HCT116 (cell line): Measurements from ENCODE around the gene IL19. TPM values are rescaled to one million over a fixed set of nuclear protein-coding genes. Genes with fewer than 3 reads are reported as not detected.

Experiments used
- ATAC-seq: fragments of 200-7000 bp; cut with Tn5 transposase; 2 replicates; pipeline ENCODE4 v1.9.1; 2020; ENCODE audit warnings: mild to moderate bottlenecking, moderate library complexity
- BruUV-seq: library from RNA; stranded (reverse); fragments of 400-500 nt; replicated peaks from 2 replicates; lab custom pipeline; 2021; lab: Mats Ljungman, UMichigan
- CTCF ChIA-PET: fragments of 300-600 bp; sonication (Branson Sonifier 250); formaldehyde crosslinking; loops from one replicate; lab custom pipeline; 2021; ENCODE audit warnings: antibody characterized with exemption; lab: Charles Lee
- POLR2A ChIA-PET: fragments of 300-600, 350-600 bp; sonication (Branson Sonifier 250); formaldehyde crosslinking; loops from one replicate; lab custom pipeline; 2021; ENCODE audit warnings: antibody characterized with exemption; lab: Charles Lee
- RAD21 ChIA-PET, 2 experiments: fragments of 300-600 bp; sonication (Branson Sonifier 250); formaldehyde crosslinking; loops; one replicate each; lab custom pipeline; 2023; ENCODE audit warnings: low total read pairs in 2 of 2; ENCODE audit not compliant: uncharacterized antibody in 2 of 2, unreplicated experiment in 2 of 2, low non-redundant PET in 1 of 2; lab: Charles Lee
- DNase-seq: peaks from one replicate; pipeline ENCODE4 v3.0.0-alpha.2; 2010; ENCODE audit warnings: low read depth, low spot score
- H2AFZ ChIP-seq: fragments of 200-600 bp; shearing (Covaris generic), sonication (generic); 2 replicates; pipeline ENCODE4 v1.6.1; 2017; ENCODE audit warnings: low read depth, mixed run types, mixed read lengths, antibody characterized with exemption, low read length; ENCODE audit not compliant: poor library complexity, severe bottlenecking
- H3K27ac ChIP-seq: 2 replicates; pipeline ENCODE4 v1.5.1; 2012; ENCODE audit warnings: low read depth, low read length
- H3K27me3 ChIP-seq: fragments of 200-600 bp; sonication (generic); 2 replicates; pipeline ENCODE4 v1.6.1; 2016; ENCODE audit warnings: mixed run types, low read length, mixed read lengths; ENCODE audit not compliant: insufficient read depth
- H3K36me3 ChIP-seq, 2 experiments: fragments of 200-500 bp in 1 of 2; fragments of 200-600 bp in 1 of 2; sonication (Bioruptor generic) in 1 of 2; sonication (generic) in 1 of 2; 2 replicates each; pipeline versions ENCODE4 v1.5.1 to v1.6.1; 2014 to 2016; ENCODE audit warnings: low read length in 2 of 2, inconsistent platforms in 1 of 2, mixed read lengths in 1 of 2, mixed run types in 1 of 2; ENCODE audit not compliant: insufficient read depth in 2 of 2, control insufficient read depth in 1 of 2
- H3K4me1 ChIP-seq, 2 experiments: fragments of 200-600 bp in 1 of 2; sonication (generic) in 1 of 2; 2 replicates each; pipeline versions ENCODE4 v1.5.1 to v1.6.1; 2012 to 2017; ENCODE audit warnings: low read length in 2 of 2, inconsistent platforms in 1 of 2, mild to moderate bottlenecking in 1 of 2, mixed read lengths in 1 of 2, mixed run types in 1 of 2, moderate library complexity in 1 of 2; ENCODE audit not compliant: insufficient read depth in 2 of 2, control insufficient read depth in 1 of 2
- H3K4me2 ChIP-seq: fragments of 200-600 bp; sonication (generic); 2 replicates; pipeline ENCODE4 v1.6.1; 2017; ENCODE audit warnings: mixed run types, low read length, mixed read lengths
- H3K4me3 ChIP-seq, 2 experiments: fragments of 200-600 bp in 1 of 2; sonication (generic) in 1 of 2; replicated peaks in 1 of 2; 2 replicates each; pipeline ENCODE4 v1.5.1; 2011 to 2016; ENCODE audit warnings: low read length in 2 of 2, control low read depth in 1 of 2, low read depth in 1 of 2, mild to moderate bottlenecking in 1 of 2, mixed read lengths in 1 of 2, mixed run types in 1 of 2
- H3K79me2 ChIP-seq: fragments of 200-600 bp; sonication (generic); 2 replicates; pipeline ENCODE4 v1.6.1; 2017; ENCODE audit warnings: mild to moderate bottlenecking, mixed run types, low read length, moderate library complexity, mixed read lengths; ENCODE audit not compliant: insufficient read depth
- H3K9ac ChIP-seq: fragments of 200-600 bp; sonication (generic); 2 replicates; pipeline ENCODE4 v1.6.1; 2016; ENCODE audit warnings: low read length, mixed read lengths
- H3K9me2 ChIP-seq: fragments of 200-600 bp; sonication (generic), shearing (Covaris generic); 2 replicates; pipeline ENCODE4 v1.6.1; 2017; ENCODE audit warnings: mixed run types, mild to moderate bottlenecking, moderate library complexity; ENCODE audit not compliant: insufficient read depth
- H3K9me3 ChIP-seq, 2 experiments: fragments of 200-500 bp in 1 of 2; fragments of 200-600 bp in 1 of 2; sonication (Bioruptor generic) in 1 of 2; sonication (generic) in 1 of 2; 2 replicates each; pipeline ENCODE4 v1.6.1; 2014 to 2017; ENCODE audit warnings: low read length in 2 of 2, mixed read lengths in 2 of 2, inconsistent platforms in 1 of 2, low read depth in 1 of 2, mild to moderate bottlenecking in 1 of 2, mixed run types in 1 of 2, moderate library complexity in 1 of 2; ENCODE audit not compliant: control insufficient read depth in 1 of 2, insufficient read depth in 1 of 2
- H4K20me1 ChIP-seq: fragments of 200-600 bp; sonication (generic), shearing (Covaris generic); 2 replicates; pipeline ENCODE4 v1.6.1; 2017; ENCODE audit warnings: mixed run types, mild to moderate bottlenecking, moderate library complexity; ENCODE audit not compliant: insufficient read depth
- ATF3 ChIP-seq: IDR thresholded peaks from 2 replicates; pipeline ENCODE4 v1.6.1; 2012
- CEBPB ChIP-seq: IDR thresholded peaks from 2 replicates; pipeline ENCODE4 v1.6.1; 2012; ENCODE audit warnings: low read depth
- EGR1 ChIP-seq: IDR thresholded peaks from 2 replicates; pipeline ENCODE4 v1.6.1; 2012; ENCODE audit warnings: low read depth
- ELF1 ChIP-seq: IDR thresholded peaks from 2 replicates; pipeline ENCODE4 v1.6.1; 2012; ENCODE audit warnings: low read depth, borderline replicate concordance
- EZH2 ChIP-seq: fragments of 200-600 bp; sonication (generic); IDR thresholded peaks from 2 replicates; pipeline ENCODE4 v1.6.1; 2017; ENCODE audit warnings: antibody characterized with exemption, mixed run types
- EZH2phosphoT487 ChIP-seq: fragments of 200-600 bp; IDR thresholded peaks from 2 replicates; pipeline ENCODE4 v1.6.1; 2018; ENCODE audit warnings: antibody characterized with exemption, borderline replicate concordance
- FOSL1 ChIP-seq: IDR thresholded peaks from 2 replicates; pipeline ENCODE4 v1.6.1; 2012; ENCODE audit warnings: low read depth
- JUND ChIP-seq: IDR thresholded peaks from 2 replicates; pipeline ENCODE4 v1.6.1; 2012
- POLR2A ChIP-seq: IDR thresholded peaks from 2 replicates; pipeline ENCODE4 v1.7.0; 2011; ENCODE audit warnings: borderline replicate concordance; ENCODE audit not compliant: insufficient read depth, insufficient read length; ENCODE audit errors: extremely low read depth
- POLR2AphosphoS5 ChIP-seq: IDR thresholded peaks from 2 replicates; pipeline ENCODE4 v1.6.1; 2011; ENCODE audit warnings: mild to moderate bottlenecking, low read depth, low read length, moderate library complexity
- REST ChIP-seq: IDR thresholded peaks from 2 replicates; pipeline ENCODE4 v1.6.1; 2012; ENCODE audit warnings: low read depth
- SIN3A ChIP-seq: IDR thresholded peaks from 2 replicates; pipeline ENCODE4 v1.6.1; 2012; ENCODE audit warnings: low read depth
- TCF7L2 ChIP-seq: IDR thresholded peaks from 2 replicates; pipeline ENCODE4 v1.7.0; 2011; ENCODE audit warnings: borderline replicate concordance, inconsistent platforms; ENCODE audit not compliant: insufficient read depth, insufficient read length; ENCODE audit errors: extremely low read depth
- YY1 ChIP-seq: IDR thresholded peaks from 2 replicates; pipeline ENCODE4 v1.6.1; 2011; ENCODE audit warnings: low read length, low read depth, moderate library complexity, mild to moderate bottlenecking; ENCODE audit not compliant: insufficient replicate concordance; ENCODE audit errors: extremely low read depth
- ZFX ChIP-seq: fragments of 450-650 bp; IDR thresholded peaks from 2 replicates; pipeline ENCODE4 v1.6.1; 2017
- ZNF274 ChIP-seq: fragments of 200-500 bp; sonication (Bioruptor generic); IDR thresholded peaks from 2 replicates; pipeline ENCODE4 v1.6.1; 2014; ENCODE audit warnings: mild to moderate bottlenecking, low read depth, low read length, inconsistent platforms
- intact Hi-C: fragments of 100-400 bp; cut with micrococcal nuclease; formaldehyde crosslinking; loops from 2 replicates; pipeline ENCODE4 v1.10.0; 2022
- total RNA-seq: library from RNA; stranded (reverse); gene quantifications from one replicate; pipeline ENCODE4 v1.2.1, GENCODE V29; 2021; ENCODE audit not compliant: unreplicated experiment
- TF ChIP-seq, protein P1 (sequence below): IDR thresholded peaks from 2 replicates; pipeline ENCODE4 v1.6.1; 2011; ENCODE audit warnings: mild to moderate bottlenecking, low read length, moderate library complexity; ENCODE audit not compliant: insufficient replicate concordance; ENCODE audit errors: extremely low read depth
- TF ChIP-seq, protein P2 (sequence below): IDR thresholded peaks from 2 replicates; pipeline ENCODE4 v1.6.1; 2012

IL19 gene
- total RNA-seq, 1 experiment from 2014 or later: not detected

DNA sequence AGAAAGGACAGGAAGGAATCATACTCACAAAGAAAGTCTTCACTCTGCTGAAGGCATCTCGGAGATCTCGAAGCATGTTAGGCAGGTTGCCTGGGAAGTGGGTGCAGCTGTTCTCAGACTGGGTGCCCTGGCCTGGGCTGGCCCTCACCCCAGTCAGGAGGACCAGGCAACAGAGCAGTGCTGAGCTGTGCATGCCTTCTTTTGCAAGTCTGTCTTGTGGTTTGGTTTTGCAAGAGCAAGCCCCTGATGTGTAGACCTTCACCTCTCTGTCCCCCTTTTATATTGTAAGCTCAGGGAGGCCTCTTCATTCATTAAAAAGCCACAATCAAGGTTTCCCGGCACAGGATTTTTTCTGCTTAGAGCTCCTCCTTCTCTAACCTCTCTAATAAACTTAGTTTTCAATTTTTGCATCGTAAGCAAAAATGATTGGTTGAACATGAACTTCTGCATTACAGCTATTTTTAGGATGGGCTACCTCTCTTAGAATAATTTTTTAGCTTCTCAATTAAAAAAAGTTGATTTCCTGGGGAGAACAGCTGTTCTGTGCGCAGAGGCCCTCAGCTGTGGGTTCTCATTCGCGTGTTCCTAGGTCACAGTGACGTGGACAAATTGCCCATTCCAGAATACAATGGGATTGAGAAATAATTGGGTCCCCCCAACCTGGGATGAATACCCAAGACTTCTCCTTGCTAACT lies 1.8 kb downstream of the IL19 start, which contains the start of gene IL10:
Gene IL10, minus strand, starts transcription at position 252 of the 695 bp plus-strand sequence. Its CDS starts 59 bp downstream, at position 193.
- POLR2A ChIA-PET: no interaction called here
- RAD21 ChIA-PET: no interaction called here

More for the DNA sequence above, 1.8 kb downstream of the IL19 start, which contains the start of gene IL10:
- H3K9ac ChIP-seq: no peak within 1 kb of the TSS
- DNase-seq (no peak), ATAC-seq (no peak)
- no peaks in the 10 kb centered on the region for H4K20me1 ChIP-seq
- no peaks in the 10 kb centered on the region; a peak in 1 of 4 replicates for H3K4me1 ChIP-seq
- H3K9me3 ChIP-seq: no peaks in the 10 kb centered on the region
- H3K79me2 ChIP-seq: no peaks in the 10 kb centered on the region
- H3K27ac ChIP-seq: no peak within 1 kb of the TSS
- CTCF ChIA-PET: no interaction called here
- intact Hi-C loops: no loop called here
- no TSS peak for BruUV-seq
- no peaks in the 10 kb centered on the region for H3K36me3 ChIP-seq
- no peaks in the 10 kb centered on the region for H3K9me2 ChIP-seq
- H2AFZ ChIP-seq: no peak within 1 kb of the TSS
- peaks cover 23% of the 10 kb centered on the region; the same call in 1 of the 2 replicates for H3K27me3 ChIP-seq
- no peak for TF ChIP-seq REST
- TF ChIP-seq EZH2: no peak
- no peak for TF ChIP-seq ZNF274
- TF ChIP-seq SIN3A: no peak
- TF ChIP-seq, protein P1, sequence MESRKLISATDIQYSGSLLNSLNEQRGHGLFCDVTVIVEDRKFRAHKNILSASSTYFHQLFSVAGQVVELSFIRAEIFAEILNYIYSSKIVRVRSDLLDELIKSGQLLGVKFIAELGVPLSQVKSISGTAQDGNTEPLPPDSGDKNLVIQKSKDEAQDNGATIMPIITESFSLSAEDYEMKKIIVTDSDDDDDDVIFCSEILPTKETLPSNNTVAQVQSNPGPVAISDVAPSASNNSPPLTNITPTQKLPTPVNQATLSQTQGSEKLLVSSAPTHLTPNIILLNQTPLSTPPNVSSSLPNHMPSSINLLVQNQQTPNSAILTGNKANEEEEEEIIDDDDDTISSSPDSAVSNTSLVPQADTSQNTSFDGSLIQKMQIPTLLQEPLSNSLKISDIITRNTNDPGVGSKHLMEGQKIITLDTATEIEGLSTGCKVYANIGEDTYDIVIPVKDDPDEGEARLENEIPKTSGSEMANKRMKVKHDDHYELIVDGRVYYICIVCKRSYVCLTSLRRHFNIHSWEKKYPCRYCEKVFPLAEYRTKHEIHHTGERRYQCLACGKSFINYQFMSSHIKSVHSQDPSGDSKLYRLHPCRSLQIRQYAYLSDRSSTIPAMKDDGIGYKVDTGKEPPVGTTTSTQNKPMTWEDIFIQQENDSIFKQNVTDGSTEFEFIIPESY: no peak
- no peak for TF ChIP-seq POLR2AphosphoS5
- TF ChIP-seq TCF7L2: no peak
- TF ChIP-seq ZFX: no peak
- TF ChIP-seq CEBPB: no peak
- no peak for TF ChIP-seq EZH2phosphoT487
- no peak for TF ChIP-seq YY1
- TF ChIP-seq, protein P2, sequence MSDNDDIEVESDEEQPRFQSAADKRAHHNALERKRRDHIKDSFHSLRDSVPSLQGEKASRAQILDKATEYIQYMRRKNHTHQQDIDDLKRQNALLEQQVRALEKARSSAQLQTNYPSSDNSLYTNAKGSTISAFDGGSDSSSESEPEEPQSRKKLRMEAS: no peak
- no peak for TF ChIP-seq FOSL1
- TF ChIP-seq POLR2A: no peak
- no peak for TF ChIP-seq EGR1
- no peak for TF ChIP-seq JUND
- TF ChIP-seq ELF1: no peak
- no peak for TF ChIP-seq ATF3
- H3K4me2 ChIP-seq: no peak within 1 kb of the TSS
- H3K4me3 ChIP-seq: no peak within 1 kb of the TSS
